Measurements from ENCODE around the gene ZC3H18.

GRCh38 chr16:88556294-88556988 is 13.8 kb upstream of the ZC3H18 start:
- TF ChIP-seq CTCF (IDR thresholded peaks at IDR 0.05) (no peak), POLR2A (IDR thresholded peaks at IDR 0.05) (no peak), EP300 (IDR thresholded peaks at IDR 0.05) (no peak)

All from ovary (tissue), 3 donors.